GM19043 (cell line): Measurements from ENCODE around the gene ZNF532.
A peak's percentile ranks its signal among the peaks of the same experiment; 100 is the strongest.

ENCODE experiments used
- ATAC-seq: cut with Tn5 transposase; IDR thresholded peaks from one replicate; pipeline ENCODE4 v1.9.1; 2021; ENCODE audit warnings: low read depth; ENCODE audit not compliant: unreplicated experiment

The ZNF532 gene

GRCh38 chr18:58966704-58967103 lies 102.0 kb downstream of the ZNF532 start:
- no peak for ATAC-seq

GRCh38 chr18:58967751-58968254 lies 103.1 kb downstream of the ZNF532 start:
- ATAC-seq: no peak

- peak; percentile 82 for ATAC-seq
Measured at GRCh38 chr18:58970943-58971790, 106.5 kb downstream of the ZNF532 start.

GRCh38 chr18:58975296-58975695 lies 110.6 kb downstream of the ZNF532 start:
- ATAC-seq: no peak

GRCh38 chr18:58975781-58976180 lies 111.1 kb downstream of the ZNF532 start:
- ATAC-seq: no peak

- ATAC-seq: no peak
Measured at GRCh38 chr18:58977223-58977622, 112.5 kb downstream of the ZNF532 start.

- ATAC-seq: no peak
Measured at GRCh38 chr18:58977801-58978200, 113.1 kb downstream of the ZNF532 start.

- no peak for ATAC-seq
Measured at GRCh38 chr18:58978916-58979315, 114.2 kb downstream of the ZNF532 start.

GRCh38 chr18:58979615-58980014 lies 114.9 kb downstream of the ZNF532 start:
- ATAC-seq: no peak

GRCh38 chr18:58980991-58981390 lies 116.3 kb downstream of the ZNF532 start:
- no peak for ATAC-seq

GRCh38 chr18:58983260-58984155 lies 118.8 kb downstream of the ZNF532 start:
- ATAC-seq: no peak

GRCh38 chr18:58988600-58988999 lies 123.9 kb downstream of the ZNF532 start:
- ATAC-seq: no peak

- no peak for ATAC-seq
Measured at GRCh38 chr18:58989184-58989759, 124.6 kb downstream of the ZNF532 start.

- no peak for ATAC-seq
Measured at GRCh38 chr18:58990720-58991119, 126.0 kb downstream of the ZNF532 start.

- ATAC-seq: peak; percentile 85
Measured at GRCh38 chr18:58991167-58991798, 126.6 kb downstream of the ZNF532 start.

- ATAC-seq: no peak
Measured at GRCh38 chr18:58992301-58993231, 127.9 kb downstream of the ZNF532 start.

GRCh38 chr18:58993260-58993659 lies 128.6 kb downstream of the ZNF532 start:
- no peak for ATAC-seq

GRCh38 chr18:58995663-58996062 lies 131.0 kb downstream of the ZNF532 start:
- ATAC-seq: no peak

GRCh38 chr18:58996131-58996641 lies 131.5 kb downstream of the ZNF532 start:
- ATAC-seq: no peak
